Glomerular visceral epithelial cell (primary cell): ENCODE measurements around the gene PRDM2.
"Not testable (repeated sequence)": the region's sequence is repeated elsewhere in the genome, so short reads cannot be mapped to it uniquely, and the experiment has no call there.

Experiments
- DNase-seq: peaks from one replicate; pipeline ENCODE4 v3.0.0-alpha.2; 2016; ENCODE audit errors: extremely low spot score

The PRDM2 gene, protein sequence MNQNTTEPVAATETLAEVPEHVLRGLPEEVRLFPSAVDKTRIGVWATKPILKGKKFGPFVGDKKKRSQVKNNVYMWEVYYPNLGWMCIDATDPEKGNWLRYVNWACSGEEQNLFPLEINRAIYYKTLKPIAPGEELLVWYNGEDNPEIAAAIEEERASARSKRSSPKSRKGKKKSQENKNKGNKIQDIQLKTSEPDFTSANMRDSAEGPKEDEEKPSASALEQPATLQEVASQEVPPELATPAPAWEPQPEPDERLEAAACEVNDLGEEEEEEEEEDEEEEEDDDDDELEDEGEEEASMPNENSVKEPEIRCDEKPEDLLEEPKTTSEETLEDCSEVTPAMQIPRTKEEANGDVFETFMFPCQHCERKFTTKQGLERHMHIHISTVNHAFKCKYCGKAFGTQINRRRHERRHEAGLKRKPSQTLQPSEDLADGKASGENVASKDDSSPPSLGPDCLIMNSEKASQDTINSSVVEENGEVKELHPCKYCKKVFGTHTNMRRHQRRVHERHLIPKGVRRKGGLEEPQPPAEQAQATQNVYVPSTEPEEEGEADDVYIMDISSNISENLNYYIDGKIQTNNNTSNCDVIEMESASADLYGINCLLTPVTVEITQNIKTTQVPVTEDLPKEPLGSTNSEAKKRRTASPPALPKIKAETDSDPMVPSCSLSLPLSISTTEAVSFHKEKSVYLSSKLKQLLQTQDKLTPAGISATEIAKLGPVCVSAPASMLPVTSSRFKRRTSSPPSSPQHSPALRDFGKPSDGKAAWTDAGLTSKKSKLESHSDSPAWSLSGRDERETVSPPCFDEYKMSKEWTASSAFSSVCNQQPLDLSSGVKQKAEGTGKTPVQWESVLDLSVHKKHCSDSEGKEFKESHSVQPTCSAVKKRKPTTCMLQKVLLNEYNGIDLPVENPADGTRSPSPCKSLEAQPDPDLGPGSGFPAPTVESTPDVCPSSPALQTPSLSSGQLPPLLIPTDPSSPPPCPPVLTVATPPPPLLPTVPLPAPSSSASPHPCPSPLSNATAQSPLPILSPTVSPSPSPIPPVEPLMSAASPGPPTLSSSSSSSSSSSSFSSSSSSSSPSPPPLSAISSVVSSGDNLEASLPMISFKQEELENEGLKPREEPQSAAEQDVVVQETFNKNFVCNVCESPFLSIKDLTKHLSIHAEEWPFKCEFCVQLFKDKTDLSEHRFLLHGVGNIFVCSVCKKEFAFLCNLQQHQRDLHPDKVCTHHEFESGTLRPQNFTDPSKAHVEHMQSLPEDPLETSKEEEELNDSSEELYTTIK (N-terminal part only)

DNA sequence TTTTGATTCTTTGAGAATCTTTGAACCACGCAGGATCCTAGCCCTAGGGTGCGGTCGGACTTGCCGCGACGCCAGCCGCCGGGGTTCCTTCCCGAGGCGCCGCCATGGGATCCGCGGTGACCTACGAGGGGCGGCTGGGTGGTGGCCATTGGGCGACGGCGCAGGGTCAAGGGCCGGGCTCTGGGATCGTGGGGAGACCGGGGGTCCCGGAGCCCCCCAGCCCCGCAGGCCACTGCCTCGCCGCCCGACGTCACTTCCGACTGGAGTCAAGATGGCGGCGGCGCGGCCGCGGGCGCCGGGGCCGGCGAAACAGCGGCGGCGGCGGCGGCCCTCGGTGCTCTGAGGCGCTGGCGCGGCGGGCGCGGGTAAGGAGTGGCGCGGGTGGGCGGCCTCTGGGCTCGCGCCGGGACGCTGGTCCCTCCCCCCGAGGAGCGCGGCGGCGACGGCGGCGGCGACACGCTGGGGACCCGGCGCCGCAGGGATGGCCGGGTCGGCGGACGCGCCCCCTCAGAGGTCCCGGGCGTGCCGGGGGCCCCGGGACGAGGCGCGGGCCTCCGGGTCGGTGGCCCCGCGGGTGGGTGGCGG is at the start of gene PRDM2:
Gene PRDM2, plus strand, starts transcription at position 253 of the 585 bp plus-strand sequence. CDS start 15,418 bp downstream, outside the sequence.
- peak; percentile 45 for DNase-seq

DNA sequence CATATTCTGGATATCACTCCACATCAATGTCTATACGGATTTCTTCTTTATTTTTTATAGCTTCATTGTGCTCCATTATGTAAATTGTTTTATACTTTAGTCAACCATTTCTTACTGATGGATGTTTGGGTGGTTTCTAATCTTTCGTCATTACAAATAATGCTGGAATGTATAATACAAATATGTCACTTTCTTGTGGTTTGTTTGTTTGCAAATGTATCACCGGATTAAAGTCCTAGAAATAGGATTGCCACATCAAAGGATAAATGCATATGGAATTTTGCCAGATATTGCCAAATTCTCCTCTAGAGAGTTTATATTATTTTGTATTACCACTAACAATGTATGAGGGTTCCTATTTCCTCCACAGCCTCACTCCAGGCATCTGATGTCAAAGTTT is 48.7 kb upstream of the PRDM2 start:
- no peak for DNase-seq

DNA sequence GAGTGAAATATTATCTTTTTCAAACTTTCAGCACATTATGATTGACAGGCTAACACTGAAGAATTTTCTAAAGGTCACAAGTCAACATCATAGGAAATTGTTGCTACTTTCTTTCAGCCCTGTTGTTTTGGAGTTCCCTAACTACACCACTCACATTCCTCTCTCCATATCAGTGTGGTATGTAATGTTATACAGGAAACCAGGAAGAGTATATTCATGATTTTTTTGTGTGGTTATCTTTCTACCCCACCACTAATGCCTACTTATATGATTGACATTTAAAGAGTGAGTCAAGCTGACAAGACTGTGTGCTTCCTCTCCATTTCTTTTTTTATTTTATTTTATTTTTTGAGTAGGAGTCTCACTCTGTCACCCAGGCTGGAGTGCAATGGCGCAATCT is 47.8 kb upstream of the PRDM2 start:
- no peak for DNase-seq

DNA sequence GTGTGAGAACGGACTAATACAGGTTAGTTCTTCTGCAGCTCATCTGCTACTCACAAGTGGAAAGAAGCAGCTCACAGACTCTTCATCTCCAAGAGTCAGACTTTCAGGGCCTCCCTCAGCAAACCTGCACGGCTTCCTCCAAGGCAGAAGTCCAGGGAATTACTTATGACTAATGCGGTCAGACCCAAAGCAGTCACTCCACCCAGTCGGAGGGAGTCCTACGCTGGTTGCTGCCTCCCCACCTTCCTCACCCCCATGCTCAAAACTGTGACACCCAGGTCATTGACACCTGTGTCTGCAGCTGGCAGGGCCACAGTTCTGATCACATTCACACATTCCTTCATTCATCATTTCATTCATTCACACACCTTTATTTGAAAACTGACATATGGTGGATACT is 38.4 kb upstream of the PRDM2 start:
- DNase-seq, result peak; percentile 20

DNA sequence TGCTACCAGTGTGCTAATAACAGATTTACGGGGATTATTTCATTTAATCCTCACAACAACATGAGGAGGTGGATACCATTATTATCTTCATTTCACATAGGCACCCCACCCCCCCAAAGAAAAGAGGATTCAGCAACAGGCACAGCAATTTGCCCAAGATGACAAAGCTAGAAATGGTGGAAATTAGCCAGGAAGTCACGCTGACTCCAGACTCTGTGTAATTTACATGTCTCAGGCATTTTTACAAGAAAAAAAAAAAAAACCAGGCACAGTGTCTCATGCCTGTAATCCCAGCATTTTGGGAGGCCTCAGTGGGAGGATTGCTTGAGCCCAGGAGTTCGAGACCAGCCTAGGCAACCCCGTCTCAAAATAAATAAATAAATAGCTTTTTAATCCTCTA is 37.5 kb upstream of the PRDM2 start:
- DNase-seq, result no peak

DNA sequence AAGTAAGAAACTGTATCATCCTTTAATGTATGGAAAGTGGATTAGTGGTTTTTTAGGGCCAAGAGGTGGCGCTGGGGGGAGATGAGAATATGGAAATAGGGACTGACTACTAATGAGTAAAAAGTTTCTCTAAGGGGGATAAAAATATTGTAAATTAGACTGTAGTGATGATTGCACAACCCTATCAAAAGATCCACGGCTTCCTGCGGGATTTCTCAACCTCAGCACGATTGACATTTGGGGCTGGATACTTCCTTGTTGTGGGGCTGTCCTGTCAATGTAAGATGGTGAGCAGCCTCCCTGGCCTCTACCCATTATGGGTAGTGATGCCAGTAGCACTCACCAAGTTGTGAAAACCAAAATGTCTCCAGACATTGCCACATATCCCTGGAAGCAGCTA is 36.0 kb upstream of the PRDM2 start:
- DNase-seq, result no peak

DNA sequence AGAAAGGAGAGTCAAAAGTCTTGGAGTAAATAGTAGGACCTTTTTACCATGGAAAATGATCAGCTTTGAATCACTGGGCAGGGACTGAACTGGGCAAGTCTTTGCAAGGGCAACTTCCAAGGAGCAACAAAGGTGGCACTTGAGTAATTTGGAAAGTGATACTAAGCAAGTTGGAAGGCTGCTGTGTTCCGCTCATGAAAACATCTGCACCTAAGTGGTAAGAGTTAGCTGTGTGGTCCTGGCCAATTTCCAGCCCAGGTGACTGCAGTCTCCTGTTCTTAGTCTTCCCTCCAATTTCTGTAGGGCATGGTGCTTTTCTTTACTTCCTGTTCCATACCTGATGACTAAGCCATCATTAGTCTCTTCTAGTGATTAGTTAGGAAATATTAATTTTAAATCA is 35.5 kb upstream of the PRDM2 start:
- DNase-seq, result no peak

DNA sequence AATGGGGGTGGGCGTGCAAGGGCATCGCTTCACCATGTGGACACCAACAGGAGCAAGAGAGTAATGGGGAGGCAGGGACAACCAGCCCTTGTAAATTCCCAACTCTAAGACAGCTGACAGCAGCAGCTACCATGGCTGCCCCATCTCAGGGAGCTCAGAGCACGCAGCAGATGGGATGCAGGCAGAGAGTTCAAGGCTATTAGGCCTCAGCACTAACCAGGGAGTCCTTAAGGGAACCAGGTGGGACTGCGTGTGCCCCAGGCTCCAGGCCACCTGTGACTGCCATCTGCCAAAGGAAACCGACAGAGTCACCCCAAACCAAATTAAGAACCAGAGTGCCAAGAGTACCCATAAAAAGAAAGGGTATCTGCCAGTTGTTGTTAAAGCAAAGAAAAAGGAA is 33.7 kb upstream of the PRDM2 start:
- DNase-seq, result no peak

DNA sequence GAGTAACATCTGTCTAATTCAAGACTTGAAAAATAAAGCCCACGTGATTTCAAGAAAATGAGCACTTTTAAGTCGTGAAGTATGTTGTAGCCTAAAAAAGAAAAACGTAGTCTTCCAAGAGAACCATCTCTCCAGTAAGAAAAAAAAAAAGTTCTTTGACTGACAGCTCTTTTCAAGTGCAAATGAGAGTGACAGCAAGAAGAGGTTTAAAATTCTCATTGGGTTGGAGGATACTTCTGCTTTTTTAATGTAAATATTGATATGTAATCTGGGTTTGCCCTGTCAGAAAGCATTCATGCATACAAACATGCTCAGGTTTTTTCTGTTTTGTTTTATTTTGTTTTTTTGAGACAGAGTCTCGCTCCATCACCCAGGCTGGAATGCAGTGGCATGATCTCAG is 32.3 kb upstream of the PRDM2 start:
- no peak for DNase-seq

DNA sequence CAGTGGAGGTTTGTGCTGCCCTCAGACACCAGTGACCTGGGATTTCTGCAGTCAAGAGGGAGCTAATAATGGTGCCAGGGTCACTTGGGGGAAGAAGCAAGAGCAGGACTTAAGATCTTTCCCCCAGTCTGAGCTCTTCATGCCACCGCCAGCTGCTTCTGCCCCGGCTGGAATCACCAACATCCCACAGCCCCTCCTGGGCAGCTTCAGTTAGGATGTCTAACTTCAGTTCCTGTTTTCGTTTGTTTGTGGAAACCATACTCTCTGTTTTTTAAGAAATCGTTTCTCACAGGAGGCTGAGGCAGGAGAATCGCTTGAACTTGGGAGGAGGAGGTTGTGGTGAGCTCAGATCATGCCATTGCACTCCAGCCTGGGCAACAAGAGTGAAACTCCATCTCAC is 25.6 kb upstream of the PRDM2 start:
- DNase-seq, result no peak

DNA sequence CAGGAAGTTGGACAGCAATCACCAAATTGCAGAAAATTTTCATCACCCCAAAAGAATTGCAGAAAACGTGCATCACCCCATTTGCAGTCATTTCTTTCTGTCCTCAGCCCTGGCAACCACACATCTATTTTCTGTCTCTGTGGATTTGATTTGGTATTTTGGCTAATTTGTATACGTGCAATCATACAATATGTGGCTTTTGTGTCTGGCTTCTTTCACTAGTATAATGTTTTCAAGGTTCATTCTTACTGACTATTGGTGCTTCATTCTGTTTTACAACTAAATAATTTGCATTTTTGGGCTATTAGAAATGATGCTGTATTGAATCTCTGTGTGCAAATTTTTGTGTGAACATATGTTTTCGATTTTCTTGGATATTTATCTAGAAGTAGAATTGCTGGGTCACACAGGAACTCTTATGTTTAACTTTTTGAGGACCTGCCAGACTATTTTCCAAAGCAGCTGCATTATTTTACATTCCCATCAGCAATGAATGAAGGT is 24.8 kb upstream of the PRDM2 start:
- DNase-seq, result no peak

DNA sequence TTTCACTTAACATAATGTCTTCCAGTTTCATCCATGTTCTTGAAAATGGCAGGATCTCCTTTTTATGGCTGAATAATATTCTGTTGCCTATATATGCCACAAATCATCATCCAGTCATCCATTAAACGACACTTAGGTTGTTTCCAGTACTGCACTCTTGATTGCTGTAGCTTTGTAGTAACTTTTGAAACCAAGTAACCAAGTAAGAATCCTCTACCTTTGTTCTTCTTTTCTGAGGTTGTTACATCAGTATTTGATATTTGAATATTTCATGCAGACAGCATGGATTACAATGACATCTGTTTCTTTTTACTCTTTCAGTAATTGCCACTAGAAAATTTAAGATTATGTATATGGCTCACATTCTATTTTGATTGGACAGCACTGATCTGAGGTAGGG is 22.1 kb upstream of the PRDM2 start:
- no peak for DNase-seq

DNA sequence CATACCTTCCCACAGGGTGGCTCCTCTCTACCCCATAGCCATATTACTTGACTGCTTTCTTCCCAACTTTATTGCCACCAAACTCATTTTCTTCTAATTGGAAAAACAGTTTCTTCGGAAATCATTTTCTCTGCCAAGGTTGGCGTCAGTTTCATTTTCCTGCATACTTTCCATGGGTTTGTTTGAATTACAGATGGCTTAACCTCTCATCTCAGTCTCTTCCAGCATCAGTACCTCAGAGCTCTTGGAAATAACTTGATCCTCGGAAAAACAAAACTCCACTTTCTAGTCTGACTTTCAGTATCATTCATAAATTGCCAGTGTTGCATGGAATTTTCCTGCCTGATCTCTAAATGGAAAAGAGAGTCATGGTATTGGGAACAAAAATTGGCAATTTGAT is 20.3 kb upstream of the PRDM2 start:
- DNase-seq, result no peak

DNA sequence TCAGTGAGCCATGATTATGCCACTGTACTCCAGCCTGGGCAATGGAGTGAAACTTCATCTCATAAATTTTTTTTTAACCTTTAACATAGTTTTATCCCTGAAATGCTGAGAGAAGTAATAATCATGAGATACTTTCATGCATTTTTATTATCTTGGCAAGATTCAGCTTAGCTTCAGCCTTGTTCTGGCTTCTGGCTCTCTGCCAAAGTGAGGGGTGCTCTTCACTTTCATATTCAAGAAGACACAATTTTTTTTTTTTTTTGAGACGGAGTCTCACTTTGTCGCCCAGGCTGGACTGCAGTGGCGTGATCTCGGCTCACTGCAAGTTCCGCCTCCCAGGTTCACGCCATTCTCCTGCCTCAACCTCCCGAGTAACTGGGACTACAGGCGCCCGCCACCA is 19.4 kb upstream of the PRDM2 start:
- not testable (repeated sequence) for DNase-seq

DNA sequence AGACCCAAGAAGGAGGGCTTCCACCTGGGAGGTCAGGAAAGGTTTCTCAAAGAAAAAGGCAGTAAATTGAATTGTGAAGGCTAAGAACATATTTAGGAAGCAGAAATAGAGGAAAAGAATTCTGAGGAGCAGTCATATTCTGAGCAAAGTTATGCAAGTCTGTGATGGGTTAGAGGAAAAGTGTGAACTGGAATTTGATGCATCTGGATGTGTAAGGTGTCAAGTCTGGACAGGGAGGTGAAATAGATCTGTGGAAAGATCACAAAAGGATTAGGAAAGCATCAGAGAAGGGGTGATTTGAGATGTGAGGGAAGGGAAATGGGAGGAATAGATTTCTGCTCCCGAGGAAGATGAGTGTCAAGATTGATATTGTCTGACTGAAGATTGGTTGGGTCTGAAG is 18.1 kb upstream of the PRDM2 start:
- DNase-seq, result no peak

DNA sequence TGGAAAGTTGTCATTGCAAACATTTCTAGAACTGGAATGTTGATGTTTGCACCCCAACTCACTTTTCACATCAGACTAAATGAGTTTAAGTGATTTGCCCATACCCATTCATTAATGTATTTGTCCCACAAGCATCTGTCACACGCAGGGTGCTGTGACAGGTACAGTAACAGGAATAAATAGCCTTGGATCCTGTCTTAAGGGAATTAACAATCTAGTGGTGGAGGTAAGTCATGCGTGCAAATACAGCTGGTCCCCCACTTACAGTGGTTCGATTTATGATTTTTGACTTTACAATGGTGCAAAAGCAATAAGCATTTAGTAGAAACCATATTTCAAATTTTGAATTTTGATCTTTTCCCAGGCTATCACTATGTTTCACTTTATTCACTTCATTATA is 17.5 kb upstream of the PRDM2 start:
- DNase-seq, result no peak

DNA sequence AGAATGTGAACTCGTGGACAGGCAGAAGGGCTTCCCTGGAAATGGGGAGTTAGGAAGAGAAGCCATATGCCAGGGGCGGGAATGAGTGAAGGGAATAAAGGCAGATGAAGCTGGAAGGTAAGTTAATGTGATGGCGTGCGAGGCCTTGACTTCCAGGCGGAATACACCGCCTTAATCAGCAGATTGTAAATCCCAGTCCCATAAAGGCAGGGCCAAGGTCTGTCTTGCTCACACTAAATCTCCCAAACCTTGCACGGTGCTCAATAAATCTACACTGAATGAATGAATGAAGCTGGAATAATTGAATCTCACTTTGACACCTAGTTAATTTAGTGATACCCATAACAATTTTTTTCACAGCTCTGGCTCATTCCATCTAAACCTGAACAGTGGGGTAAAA is 16.8 kb upstream of the PRDM2 start:
- DNase-seq, result no peak

DNA sequence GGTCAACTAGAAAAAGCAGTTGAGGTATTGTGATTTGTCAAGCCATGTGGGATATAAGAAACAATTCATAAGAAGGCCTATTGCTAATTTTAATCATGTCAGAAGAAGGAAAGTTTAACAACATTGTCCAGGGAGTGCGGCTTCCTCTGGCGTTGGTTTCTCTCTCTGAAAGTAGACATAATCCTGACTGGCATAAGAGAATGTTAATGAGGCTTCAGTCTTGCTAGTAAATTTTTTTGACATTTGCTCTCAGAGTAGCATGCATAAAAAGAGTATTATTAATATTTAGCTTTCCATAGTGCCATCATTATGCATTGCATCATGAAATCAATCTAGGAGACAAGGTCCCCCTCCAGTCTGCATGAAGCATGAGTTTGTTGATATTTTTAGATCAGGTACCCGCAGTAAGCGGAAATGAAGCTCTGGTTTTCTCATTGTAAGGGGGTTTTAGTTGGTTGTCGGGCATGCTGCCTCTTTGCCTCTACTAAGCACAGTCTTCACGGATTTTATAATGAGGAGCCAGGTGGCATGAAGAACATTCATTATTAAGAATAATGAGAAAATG is 12.8 kb upstream of the PRDM2 start:
- DNase-seq, result no peak

DNA sequence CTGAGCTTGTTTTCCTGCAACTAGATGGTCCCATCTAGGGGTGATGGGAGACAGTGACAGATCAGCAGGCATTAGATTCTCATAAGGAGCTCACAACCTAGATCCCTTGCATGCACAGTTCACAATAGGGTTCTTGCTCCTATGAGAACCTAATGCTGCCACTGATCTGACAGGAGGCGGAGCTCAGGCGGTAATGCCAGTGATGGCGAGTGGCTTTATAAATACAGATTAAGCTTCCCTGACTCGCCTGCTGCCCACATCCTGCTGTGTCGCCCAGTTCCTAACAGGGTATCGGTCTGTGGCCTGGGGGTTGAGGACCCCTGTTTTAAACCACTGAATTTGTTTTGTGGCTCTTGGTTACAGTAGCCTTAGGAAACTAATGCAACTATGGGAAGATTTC is 6.9 kb upstream of the PRDM2 start:
- not testable (repeated sequence) for DNase-seq

DNA sequence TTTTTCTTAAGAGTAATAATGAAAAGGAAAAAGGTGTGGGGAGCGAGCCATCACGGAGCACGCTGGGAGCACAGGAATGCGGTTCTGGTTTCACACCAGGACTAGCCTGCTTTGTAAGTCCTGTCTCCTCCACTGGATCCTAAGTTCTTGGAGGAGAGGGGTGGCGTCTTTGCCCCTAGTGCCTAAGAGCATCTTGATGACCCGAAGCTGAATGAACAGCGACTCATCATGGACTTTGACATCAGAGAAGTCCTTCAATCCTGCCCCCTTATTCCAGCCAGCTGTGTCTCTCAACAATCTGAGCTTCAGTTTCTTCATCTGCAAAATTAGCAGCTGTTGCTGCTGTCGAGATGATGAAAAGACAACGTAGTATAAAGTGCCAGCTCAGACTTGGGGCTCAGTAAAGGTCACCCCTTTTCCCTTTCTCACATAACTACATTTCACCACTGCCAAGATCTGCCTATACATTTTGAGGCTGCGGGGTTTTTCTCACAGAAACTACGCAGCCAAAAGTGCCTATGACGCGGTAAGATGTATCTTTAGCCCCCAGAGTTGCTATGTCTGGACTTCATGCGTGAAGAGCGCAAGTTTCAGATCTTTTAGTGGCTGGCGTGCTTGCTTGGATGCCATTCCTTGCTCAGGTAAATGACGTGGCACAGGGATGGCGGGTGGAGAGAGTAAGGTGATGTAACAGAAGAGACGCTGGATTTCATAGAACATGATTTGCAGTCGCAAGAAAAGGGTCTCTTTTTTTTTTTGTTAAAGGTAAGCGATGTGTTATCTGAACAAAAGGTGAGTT is 4.9 kb upstream of the PRDM2 start:
- DNase-seq, result no peak
